Stimulated activated CD4-positive, alpha-beta T cell treated with anti-CD3 and anti-CD28 coated beads, Interleukin-15, amount 100 ng/mL, for 48 hours (primary cell): ENCODE results near the gene UBE2U.
"Not testable (repeated sequence)": the region's sequence is repeated elsewhere in the genome, so short reads cannot be mapped to it uniquely, and the experiment has no call there.

Source experiments
- DNase-seq, 2 donors: peaks; one replicate each; pipeline ENCODE4 v3.0.0-alpha.2; 2020; ENCODE audit warnings: low read depth in 2 of 2

UBE2U gene

DNA sequence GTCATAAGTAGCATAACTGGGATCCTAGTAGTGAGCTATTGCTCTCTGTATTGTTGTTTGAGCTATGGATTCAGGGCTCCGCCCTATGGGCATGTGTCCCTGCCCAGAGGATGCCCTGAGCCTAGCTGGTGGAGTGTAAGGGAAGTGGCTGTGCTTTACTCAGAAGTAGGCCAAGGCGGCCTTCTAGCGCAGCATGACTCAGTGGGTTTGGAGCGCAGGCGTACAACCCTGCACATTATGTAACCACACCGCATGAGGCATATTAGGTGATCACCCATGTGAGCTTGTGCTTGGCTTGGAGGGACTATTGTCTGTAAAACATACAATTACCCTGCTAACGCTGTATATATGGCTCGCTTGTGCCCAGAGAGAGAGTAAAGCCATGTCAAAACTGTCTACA is 11.1 kb upstream of the UBE2U start:
- DNase-seq = no peak

DNA sequence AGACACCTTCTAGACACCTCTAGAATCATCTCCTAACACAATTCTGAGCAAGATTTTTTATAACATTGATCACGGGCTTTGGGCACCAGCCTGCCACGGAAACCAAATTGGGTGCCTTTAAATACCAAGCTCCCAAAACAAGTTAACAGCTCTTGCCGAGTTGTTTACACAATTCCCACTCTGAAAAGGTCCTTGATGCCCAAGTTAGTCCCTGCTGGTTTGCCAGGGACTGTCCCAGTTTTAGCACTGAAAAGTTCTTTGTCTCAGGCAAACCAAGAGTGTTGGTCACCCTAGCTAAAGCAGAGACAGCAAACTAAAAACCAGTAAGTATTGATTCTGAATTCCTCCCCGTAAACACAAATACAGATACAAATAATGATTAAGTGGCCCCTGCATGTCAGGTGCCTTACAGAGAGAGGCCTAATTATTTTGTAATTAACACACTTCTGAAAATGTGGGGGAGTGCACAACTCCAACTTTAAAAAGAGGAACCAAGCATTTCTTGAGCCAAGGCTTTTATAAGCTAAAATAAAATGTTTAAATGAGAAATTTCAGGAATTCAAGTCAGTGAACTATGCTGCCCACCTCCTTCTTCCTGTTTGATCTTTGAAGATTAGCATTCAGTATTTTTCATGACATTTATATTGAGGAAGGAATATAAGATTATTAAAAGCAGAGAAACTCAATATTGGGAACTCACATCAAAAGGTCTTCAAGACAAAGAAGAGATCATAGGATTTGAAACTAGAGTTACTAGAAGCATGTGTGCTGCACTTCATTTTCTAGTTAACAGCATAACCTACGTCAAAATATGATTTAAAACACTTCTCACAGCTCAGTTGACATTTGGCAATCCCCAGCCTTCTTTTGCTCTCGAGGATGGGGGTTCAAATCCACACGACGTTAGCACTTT is 9.0 kb upstream of the UBE2U start:
- DNase-seq = no peak

- DNase-seq = no peak
Observed at GRCh38 chr1:64195081-64195395, 8.4 kb upstream of the UBE2U start.

- DNase-seq = no peak
Observed at GRCh38 chr1:64196074-64196870, 7.2 kb upstream of the UBE2U start.

- no peak for DNase-seq
Observed at GRCh38 chr1:64197076-64197475, 6.3 kb upstream of the UBE2U start.

DNA sequence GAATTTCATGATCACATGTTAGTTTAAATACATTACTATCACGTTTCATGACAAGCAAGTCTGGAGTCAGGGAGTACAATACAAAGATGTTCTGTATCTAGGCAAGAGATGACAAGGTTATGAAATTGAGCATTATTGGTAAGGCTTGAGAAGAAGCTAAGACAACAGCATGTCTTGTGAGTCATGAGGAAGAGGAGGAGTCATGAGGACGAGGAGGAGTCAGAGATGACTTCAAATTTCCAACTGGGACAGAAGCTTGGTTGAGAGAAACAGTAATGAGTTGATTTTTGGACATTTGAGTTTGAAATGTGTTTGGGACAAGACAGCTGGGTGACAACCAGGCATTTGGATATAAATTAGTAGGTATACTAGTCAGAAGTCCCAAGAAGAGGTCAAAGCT is 4.3 kb upstream of the UBE2U start:
- no peak for DNase-seq

- DNase-seq = no peak
Observed at GRCh38 chr1:64200064-64200463, 3.4 kb upstream of the UBE2U start.

- DNase-seq = no peak
Observed at GRCh38 chr1:64209221-64209620, 5.8 kb downstream of the UBE2U start.

- no peak for DNase-seq
Observed at GRCh38 chr1:64212031-64212430, 8.6 kb downstream of the UBE2U start.

DNA sequence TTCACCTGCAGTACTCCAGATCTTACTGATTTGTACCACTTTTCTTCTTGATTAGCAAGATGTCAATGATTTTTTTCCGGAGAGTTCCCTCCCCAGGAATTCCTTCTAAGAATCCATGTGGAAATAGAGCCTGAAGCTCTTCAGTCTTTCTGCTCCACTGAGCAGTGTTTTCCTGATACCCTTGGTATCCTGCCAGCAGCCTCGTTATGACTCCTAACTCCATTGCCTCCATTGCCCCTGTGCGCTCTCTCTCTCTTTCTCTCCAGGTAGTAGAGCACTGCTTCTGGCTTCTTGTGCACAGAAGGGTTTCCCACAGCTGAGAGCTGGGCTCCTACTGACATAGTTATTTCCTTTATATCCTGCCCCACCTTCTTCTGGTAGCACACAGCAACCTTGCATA is 12.2 kb downstream of the UBE2U start:
- DNase-seq = no peak

DNA sequence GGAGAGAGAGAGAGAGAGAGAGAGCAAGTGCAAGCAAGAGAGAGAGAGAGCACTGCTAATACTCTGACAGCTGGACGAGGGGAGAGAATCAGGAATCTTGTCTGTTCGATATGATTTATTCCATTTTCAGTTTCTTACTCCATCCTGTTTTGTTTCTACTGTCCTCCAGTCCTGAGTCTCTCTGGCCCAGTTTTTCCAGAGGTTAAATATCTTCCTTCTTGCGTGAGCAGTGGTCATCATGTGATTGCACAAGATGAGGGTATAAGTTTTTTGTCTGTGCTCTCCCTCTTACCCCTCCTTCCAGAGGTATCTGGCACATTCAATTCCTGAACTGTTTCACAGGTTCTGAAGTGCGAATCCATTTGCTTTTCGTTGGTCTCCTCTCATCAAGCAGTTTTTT is 16.8 kb downstream of the UBE2U start:
- no peak for DNase-seq

DNA sequence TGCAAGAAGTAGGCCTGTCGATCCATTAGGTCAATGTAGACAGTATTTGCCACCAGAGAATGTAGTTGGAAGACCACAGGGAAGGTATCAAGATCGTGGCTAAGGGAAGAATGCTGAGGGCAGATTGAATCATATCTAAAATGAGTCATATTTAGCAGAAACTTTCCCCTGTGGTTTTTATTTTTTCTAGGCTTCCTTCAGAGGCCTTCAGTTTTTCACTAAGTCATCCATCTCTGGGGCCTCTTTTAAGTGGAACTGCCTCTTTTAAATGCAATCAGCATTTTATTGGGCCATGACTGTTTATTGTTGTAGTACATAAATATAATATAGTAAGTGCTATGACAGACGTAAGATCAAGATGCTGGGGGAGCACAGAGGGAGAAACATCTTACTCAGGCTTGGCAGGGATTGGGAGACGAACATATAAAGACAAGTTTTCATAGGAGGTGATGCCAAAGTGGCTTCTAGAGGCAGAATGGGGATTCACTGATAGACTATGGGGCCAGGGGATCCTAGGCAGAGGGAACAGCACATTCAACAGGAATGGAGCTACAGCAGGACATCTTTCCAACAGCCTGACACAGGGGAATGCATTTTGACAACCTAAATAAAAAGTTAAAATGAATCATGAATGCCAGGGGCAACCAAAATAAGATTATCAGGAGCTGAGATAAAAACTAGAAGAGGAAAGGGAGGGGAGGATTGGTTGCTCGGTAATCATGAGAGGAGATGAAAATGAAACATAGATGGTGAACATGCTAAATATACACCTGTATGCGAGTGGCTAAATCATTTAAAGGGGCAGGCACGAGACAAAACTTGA is 20.1 kb downstream of the UBE2U start:
- no peak for DNase-seq

DNA sequence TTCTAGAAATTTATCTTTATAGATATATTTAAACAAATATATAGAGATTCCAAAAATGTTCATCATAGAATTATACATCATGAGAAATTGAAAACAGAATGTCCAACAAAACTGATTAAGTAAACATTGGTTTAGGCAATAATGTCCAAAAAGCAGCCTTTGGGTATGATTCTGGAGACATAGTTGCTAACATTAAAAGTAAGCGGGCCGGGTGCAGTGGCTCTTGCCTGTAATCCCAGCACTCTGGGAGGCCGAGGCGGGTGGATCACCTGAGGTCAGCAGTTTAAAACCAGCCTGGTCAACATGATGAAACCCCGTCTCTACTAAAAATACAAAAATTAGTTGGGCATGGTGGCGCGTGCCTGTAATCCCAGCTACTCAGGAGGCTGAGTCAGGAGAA is 20.8 kb downstream of the UBE2U start:
- not testable (repeated sequence) for DNase-seq

- no peak for DNase-seq
Observed at GRCh38 chr1:64228167-64228957, 24.9 kb downstream of the UBE2U start.

GRCh38 chr1:64229307-64229706 is 25.9 kb downstream of the UBE2U start:
- DNase-seq = no peak

DNA sequence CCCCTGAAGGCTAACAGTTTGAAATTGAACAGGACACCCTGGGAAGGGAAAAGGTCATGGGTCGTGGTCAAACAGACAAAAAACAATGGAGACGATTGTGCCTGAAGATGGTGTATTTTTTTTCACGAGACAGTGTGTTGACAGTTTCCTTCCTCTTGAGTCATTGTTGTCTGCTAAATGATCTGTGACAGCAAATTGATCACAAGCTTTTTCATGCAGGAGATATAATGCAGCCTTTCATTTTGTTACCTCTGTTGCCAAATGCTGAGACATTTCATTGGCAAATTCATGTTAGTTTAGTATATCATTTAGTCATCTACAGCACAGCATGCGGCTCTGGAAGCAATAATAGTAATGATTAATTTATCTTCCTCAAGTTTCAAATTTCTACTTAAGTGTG is 27.7 kb downstream of the UBE2U start:
- DNase-seq = no peak

- no peak for DNase-seq
Observed at GRCh38 chr1:64231654-64232053, 28.2 kb downstream of the UBE2U start.

DNA sequence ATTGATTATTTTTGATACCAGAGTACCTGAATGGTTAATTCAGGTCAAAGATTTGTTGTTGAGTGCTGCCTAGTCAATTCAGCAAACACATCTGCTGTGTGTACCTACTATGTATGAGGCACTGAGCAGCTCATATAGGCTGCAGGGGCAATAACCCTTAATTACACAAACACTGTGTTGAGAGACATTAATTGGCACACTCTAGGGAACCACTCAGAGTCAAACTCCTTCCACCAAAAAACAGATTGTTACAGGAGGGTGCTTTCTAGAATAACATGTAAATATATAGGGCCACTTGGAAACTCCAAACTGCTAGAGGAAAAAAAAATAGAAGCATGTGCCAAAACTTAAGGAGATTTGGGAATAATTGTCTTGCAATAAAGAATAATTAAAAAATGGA is 31.3 kb downstream of the UBE2U start:
- DNase-seq = no peak

DNA sequence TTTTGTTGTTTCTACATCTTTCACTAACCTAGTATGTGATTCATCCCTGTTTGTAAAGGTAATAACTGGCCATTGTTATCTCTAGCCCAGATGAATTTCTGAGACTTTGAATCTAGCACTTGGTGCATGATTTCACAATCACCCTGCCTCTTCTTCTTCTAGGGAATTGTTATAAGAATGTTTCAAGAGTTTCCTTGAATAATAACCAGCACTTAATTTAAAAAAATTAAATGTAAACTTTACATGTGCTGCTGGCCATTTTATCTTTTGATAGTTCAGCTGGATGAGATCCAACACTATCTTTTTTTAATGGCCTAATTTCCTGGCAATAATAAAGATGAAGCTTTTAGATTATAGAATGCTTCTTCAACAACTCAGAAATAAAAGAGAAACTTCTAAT is 31.8 kb downstream of the UBE2U start:
- no peak for DNase-seq

DNA sequence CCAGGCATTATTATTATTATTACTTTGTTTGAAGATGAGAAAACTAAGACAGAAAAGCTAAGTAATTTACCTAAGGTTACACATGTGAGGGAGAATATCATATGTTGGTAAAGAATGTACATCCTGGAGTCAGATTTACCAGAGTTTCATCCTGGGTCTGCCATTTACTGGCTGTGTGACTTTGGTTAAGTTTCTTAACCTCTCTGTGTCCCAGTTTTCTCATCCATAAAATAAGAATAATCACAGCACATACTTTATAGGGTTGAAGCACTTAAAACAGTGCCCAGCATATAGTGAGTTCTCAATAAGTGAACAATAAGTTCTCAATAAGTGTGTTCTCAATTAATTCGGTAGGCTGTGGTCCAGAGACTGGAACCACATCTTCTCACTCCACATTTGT is 32.5 kb downstream of the UBE2U start:
- no peak for DNase-seq

DNA sequence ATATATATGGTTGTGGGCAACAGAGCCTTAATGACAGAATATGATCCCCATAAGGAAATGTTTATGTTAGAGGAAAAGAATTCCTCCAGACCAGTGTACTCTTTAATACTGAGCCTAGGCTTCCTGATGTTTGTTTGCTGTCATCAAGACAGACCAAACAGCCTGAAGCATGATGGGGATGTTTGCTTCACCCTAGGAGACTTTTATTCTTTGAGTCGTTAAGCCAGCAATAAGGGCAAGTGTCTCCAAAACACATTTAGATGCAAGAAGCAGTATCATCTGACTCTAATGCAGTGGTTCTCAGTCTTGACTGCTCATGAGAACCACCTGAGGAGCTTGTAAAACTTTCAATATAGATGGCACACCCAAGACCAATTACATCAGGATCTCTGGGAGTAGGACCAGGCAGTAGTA is 33.1 kb downstream of the UBE2U start:
- no peak for DNase-seq

DNA sequence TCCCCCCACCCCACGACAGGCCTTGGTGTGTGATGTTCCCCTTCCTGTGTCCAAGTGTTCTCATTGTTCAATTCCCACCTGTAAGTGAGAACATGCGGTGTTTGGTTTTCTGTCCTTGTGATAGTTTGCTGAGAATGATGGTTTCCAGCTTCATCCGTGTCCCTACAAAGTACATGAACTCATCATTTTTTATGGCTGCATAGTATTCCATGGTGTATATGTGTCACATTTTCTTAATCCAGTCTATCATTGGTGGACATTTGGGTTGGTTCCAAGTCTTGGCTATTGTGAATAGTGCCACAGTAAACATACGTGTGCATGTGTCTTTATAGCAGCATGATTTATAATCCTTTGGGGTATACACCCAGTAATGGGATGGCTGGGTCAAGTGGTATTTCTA is 36.1 kb downstream of the UBE2U start:
- not testable (repeated sequence) for DNase-seq
